Astrocyte of the cerebellum (primary cell): ENCODE results near the gene GMNC.
A peak's percentile ranks its signal among the peaks of the same experiment; 100 is the strongest.

Experiments
- DNase-seq: peaks from one replicate; pipeline ENCODE4 v3.0.0-alpha.2; 2011; ENCODE audit warnings: low read depth
- H3K4me3 ChIP-seq: 2 replicates; pipeline ENCODE4 v1.5.1; 2011; ENCODE audit warnings: mild to moderate bottlenecking, low read depth, low read length, moderate library complexity
- in situ Hi-C: cut with HindIII; loops from 2 replicates; pipeline ENCODE4 v1.10.0; 2017; ENCODE audit warnings: low sequenced_read_pairs
- TF ChIP-seq, protein P1 (sequence below): IDR thresholded peaks from 2 replicates; pipeline ENCODE4 v1.5.1; 2012; ENCODE audit warnings: low read length, low read depth, moderate library complexity, mild to moderate bottlenecking; ENCODE audit errors: missing control alignments

Gene GMNC

DNA sequence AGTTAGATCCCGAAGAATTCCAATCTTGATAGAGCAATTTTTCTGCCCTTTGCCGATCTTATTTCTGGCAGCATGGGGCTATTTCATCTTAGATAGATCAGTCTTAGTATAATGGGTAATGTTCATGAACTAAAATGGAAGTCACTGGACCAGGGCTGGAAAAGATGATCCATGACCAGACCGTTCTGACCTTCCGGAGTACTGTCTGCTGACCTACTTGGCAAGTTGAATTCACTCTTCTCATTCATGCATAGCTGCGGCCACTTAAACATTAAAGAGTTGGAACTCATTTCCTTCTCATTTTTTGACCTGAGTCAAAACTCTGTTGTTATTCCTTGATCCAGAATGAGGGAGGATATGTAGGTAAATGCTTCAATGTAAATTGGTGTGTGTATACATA, 32.5 kb downstream of the GMNC start:
- DNase-seq, result no peak
- H3K4me3 ChIP-seq, result no peak overlapping the region
- TF ChIP-seq, protein P1, sequence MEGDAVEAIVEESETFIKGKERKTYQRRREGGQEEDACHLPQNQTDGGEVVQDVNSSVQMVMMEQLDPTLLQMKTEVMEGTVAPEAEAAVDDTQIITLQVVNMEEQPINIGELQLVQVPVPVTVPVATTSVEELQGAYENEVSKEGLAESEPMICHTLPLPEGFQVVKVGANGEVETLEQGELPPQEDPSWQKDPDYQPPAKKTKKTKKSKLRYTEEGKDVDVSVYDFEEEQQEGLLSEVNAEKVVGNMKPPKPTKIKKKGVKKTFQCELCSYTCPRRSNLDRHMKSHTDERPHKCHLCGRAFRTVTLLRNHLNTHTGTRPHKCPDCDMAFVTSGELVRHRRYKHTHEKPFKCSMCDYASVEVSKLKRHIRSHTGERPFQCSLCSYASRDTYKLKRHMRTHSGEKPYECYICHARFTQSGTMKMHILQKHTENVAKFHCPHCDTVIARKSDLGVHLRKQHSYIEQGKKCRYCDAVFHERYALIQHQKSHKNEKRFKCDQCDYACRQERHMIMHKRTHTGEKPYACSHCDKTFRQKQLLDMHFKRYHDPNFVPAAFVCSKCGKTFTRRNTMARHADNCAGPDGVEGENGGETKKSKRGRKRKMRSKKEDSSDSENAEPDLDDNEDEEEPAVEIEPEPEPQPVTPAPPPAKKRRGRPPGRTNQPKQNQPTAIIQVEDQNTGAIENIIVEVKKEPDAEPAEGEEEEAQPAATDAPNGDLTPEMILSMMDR, result no peak
- in situ Hi-C loops, result no loop called here

DNA sequence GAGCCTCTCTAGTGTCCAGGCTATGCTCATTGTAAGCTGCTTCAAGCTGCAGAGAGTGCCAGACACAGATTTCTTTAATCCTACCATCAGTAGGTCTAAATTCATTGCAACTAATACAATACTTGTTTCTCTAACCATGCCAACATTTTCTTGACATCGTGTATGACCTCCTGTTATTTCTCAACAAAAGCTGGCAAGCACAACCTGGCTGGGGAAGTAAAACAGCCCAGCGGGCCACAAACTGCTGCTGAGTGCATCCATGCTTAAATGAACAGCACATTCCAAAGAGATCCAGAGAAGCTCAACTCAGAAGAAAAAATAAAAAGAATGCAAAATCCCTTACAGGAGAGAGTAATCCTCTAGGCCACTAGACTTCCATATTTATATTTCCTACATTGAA, 36.5 kb downstream of the GMNC start:
- DNase-seq, result peak; percentile 88
- no peak overlapping the region for H3K4me3 ChIP-seq
- TF ChIP-seq, protein P1, result no peak
- in situ Hi-C loops, result no loop called here

DNA sequence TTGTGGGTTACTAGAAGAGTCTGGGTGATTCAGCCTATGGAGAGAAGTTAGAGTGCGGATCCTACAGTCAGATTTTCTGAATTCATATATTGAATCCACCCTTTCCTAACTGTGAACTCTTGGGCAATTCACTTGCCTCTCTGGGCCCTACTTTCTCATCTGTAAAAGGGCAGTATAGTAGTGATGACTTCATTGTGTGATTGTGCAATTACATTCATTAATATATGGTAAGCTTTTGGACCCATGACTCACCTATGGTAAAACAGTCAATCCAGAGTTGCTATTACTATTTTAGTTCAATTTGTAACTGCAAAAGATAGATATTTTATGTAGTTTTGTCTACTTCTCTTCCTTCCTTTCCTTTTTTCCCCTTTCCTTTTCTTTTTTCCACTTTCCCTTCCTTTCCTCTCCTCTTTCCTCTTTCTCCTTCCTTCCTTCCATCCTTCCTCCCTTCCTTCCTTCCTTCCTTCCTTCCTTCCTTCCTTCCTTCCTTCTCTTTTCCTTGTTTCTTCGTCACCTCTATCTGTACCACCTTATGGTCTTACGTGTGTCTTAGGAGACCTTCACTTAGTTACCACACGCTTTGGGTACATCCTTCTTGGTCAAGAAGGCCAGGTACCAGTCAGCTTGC, 37.0 kb downstream of the GMNC start:
- in situ Hi-C loops, result no loop called here
- no peak for DNase-seq
- H3K4me3 ChIP-seq, result no peak overlapping the region
- TF ChIP-seq, protein P1, result no peak

DNA sequence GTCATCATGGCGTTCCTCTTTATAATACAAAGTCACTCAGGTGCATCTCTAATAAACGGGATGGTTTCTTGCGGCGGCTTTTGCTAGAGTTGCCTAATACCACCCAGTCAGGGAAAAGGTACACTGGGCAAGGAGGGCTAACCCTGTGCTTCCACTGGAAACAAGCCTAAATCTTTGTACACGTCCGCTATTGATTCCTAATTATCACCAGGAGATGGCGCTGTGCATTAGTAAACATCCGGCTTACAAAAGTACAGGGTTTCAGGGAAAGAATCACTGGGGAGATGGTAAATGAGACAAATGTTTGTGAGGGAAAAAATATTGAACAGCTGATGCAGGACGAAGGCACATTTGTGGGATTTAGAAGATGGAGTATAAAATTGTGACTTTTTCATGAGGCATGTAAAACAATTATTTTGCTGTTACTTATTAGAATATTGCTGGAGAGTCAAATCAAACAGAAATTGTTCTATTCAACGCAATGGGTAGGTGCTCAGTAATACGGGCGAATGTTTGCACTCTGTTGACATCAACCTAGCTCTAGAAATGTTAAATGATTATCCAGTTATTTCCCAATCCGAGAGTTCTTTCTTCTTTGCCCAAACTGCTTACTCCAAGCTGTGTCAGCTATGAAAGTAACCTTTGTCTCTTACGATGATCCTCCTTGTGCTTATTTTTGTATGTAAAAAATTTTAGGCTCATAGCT, 50.6 kb downstream of the GMNC start:
- in situ Hi-C loops, result no loop called here

DNA sequence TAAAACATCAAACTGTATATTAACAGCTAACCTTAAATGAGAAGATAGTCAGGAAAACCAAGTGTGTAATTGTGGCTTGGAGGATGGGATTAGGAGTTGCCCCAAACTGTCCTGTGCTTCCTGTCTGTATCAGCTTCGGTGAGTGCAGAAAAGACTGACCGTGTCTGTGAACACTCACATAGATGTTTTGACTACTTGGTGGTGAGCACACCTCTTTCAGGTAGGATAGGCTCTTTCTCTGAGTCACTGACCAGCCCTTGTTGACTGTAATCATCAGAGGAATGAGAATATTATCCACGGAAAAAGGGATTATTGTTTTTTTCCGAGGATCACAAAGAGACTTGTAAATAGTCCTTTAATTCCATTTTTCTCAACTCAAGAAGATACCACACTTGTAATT, 51.5 kb downstream of the GMNC start:
- DNase-seq, result no peak
- no peak overlapping the region for H3K4me3 ChIP-seq
- in situ Hi-C loops, result no loop called here
- TF ChIP-seq, protein P1, result no peak

More for the DNA sequence above, 50.6 kb downstream of the GMNC start:
- TF ChIP-seq, protein P1, result peak; percentile 68
- peak; percentile 53 for DNase-seq
- H3K4me3 ChIP-seq, result no peak overlapping the region

DNA sequence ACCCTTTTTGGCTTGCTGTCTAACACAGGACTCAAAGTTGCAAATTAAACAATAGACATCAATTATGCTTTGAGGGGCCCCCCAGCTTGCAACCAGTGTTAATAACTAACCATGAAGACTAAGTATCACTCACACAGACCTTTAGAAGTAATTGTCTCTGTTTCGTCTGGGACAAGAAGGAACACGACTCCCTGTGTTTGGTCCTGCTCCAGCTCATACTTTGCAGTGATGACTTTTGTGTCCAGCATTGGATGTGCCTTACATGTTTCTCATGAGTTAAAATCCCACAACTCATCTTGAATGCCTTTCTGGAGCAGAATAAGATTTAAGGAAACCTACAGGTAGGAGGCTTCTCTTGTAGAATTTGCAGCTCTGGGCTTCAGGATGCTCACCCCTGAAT, 53.1 kb downstream of the GMNC start:
- TF ChIP-seq, protein P1, result no peak
- H3K4me3 ChIP-seq, result no peak overlapping the region
- DNase-seq, result no peak
- in situ Hi-C loops, result no loop called here
